HS-27A (cell line): ENCODE measurements around the gene ARMH1.
A peak's percentile ranks its signal among the peaks of the same experiment; 100 is the strongest.

Experiments
- DNase-seq: peaks from one replicate; pipeline ENCODE4 v3.0.0-alpha.2; 2012; ENCODE audit warnings: low read depth, missing footprints

The ARMH1 gene

GRCh38 chr1:44670751-44671640 lies 3.5 kb upstream of the ARMH1 start:
- no peak for DNase-seq

GRCh38 chr1:44672254-44672955 lies 2.1 kb upstream of the ARMH1 start:
- DNase-seq = no peak

- no peak for DNase-seq
These were observed 1.4 kb upstream of the ARMH1 start for GRCh38 chr1:44672961-44673674.

- no peak for DNase-seq
These were observed 820 bp upstream of the ARMH1 start for GRCh38 chr1:44673675-44674112.

GRCh38 chr1:44675186-44675585 lies 672 bp downstream of the ARMH1 start:
- no peak for DNase-seq

- DNase-seq = peak; percentile 45
These were observed 2.1 kb downstream of the ARMH1 start for GRCh38 chr1:44676484-44677200.

- peak; percentile 38 for DNase-seq
These were observed 2.8 kb downstream of the ARMH1 start for GRCh38 chr1:44677201-44677766.

GRCh38 chr1:44678120-44678519 lies 3.6 kb downstream of the ARMH1 start:
- DNase-seq = no peak

GRCh38 chr1:44678626-44679025 lies 4.1 kb downstream of the ARMH1 start:
- DNase-seq = no peak

- no peak for DNase-seq
These were observed 5.0 kb downstream of the ARMH1 start for GRCh38 chr1:44679468-44679867.

- no peak for DNase-seq
These were observed 7.7 kb downstream of the ARMH1 start for GRCh38 chr1:44681905-44682882.

GRCh38 chr1:44682883-44683265 lies 8.4 kb downstream of the ARMH1 start:
- DNase-seq = no peak

- no peak for DNase-seq
These were observed 10.0 kb downstream of the ARMH1 start for GRCh38 chr1:44684525-44684924.

GRCh38 chr1:44685218-44685617 lies 10.7 kb downstream of the ARMH1 start:
- DNase-seq = no peak

GRCh38 chr1:44685881-44686280 lies 11.4 kb downstream of the ARMH1 start:
- DNase-seq = no peak

GRCh38 chr1:44688760-44689446 lies 14.4 kb downstream of the ARMH1 start:
- no peak for DNase-seq

GRCh38 chr1:44689447-44689765 lies 14.9 kb downstream of the ARMH1 start:
- no peak for DNase-seq

- DNase-seq = no peak
These were observed 18.6 kb downstream of the ARMH1 start for GRCh38 chr1:44693159-44693558.

- no peak for DNase-seq
These were observed 19.4 kb downstream of the ARMH1 start for GRCh38 chr1:44693900-44694299.
